HG03565 (cell line): ENCODE data around the gene KDM6B.
"Not testable (repeated sequence)": the region's sequence is repeated elsewhere in the genome, so short reads cannot be mapped to it uniquely, and the experiment has no call there.

ENCODE experiments used
- ATAC-seq: cut with Tn5 transposase; IDR thresholded peaks from one replicate; pipeline ENCODE4 v1.9.1; 2021; ENCODE audit warnings: mild to moderate bottlenecking, moderate library complexity; ENCODE audit not compliant: unreplicated experiment

The KDM6B gene

DNA sequence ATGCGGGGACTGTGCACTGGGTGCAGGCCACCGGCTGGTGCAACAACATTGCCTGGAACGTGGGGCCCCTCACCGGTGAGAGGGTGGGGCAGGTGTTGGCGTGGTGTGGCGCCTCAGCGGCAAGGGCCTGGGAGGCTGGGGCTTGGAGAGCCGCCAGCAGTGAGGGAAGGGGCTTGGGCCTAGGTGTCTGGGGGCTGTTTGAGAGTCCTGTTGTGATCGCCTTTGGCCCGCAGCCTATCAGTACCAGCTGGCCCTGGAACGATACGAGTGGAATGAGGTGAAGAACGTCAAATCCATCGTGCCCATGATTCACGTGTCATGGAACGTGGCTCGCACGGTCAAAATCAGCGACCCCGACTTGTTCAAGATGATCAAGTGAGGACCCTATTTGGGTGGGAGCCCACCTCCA lies 18.2 kb downstream of the KDM6B start:
- no peak for ATAC-seq

DNA sequence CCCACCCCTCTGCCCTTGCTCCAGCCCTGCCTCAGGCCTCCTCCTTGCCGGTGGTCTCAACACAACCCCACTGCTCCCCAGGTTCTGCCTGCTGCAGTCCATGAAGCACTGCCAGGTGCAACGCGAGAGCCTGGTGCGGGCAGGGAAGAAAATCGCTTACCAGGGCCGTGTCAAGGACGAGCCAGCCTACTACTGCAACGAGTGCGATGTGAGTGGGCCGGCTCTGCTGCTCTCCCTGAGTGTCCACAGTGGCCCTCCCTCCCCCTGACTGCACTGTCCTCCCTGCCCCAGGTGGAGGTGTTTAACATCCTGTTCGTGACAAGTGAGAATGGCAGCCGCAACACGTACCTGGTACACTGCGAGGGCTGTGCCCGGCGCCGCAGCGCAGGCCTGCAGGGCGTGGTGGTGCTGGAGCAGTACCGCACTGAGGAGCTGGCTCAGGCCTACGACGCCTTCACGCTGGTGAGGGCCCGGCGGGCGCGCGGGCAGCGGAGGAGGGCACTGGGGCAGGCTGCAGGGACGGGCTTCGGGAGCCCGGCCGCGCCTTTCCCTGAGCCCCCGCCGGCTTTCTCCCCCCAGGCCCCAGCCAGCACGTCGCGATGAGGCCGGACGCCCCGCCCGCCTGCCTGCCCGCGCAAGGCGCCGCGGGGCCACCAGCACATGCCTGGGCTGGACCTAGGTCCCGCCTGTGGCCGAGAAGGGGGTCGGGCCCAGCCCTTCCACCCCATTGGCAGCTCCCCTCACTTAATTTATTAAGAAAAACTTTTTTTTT lies 19.1 kb downstream of the KDM6B start:
- no peak for ATAC-seq

GRCh38 chr17:7853691-7854038 lies 19.6 kb downstream of the KDM6B start:
- no peak for ATAC-seq

DNA sequence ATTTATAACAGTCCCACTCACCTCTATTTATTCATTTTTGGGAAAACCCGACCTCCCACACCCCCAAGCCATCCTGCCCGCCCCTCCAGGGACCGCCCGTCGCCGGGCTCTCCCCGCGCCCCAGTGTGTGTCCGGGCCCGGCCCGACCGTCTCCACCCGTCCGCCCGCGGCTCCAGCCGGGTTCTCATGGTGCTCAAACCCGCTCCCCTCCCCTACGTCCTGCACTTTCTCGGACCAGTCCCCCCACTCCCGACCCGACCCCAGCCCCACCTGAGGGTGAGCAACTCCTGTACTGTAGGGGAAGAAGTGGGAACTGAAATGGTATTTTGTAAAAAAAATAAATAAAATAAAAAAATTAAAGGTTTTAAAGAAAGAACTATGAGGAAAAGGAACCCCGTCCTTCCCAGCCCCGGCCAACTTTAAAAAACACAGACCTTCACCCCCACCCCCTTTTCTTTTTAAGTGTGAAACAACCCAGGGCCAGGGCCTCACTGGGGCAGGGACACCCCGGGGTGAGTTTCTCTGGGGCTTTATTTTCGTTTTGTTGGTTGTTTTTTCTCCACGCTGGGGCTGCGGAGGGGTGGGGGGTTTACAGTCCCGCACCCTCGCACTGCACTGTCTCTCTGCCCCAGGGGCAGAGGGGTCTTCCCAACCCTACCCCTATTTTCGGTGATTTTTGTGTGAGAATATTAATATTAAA lies 20.2 kb downstream of the KDM6B start:
- ATAC-seq = no peak

DNA sequence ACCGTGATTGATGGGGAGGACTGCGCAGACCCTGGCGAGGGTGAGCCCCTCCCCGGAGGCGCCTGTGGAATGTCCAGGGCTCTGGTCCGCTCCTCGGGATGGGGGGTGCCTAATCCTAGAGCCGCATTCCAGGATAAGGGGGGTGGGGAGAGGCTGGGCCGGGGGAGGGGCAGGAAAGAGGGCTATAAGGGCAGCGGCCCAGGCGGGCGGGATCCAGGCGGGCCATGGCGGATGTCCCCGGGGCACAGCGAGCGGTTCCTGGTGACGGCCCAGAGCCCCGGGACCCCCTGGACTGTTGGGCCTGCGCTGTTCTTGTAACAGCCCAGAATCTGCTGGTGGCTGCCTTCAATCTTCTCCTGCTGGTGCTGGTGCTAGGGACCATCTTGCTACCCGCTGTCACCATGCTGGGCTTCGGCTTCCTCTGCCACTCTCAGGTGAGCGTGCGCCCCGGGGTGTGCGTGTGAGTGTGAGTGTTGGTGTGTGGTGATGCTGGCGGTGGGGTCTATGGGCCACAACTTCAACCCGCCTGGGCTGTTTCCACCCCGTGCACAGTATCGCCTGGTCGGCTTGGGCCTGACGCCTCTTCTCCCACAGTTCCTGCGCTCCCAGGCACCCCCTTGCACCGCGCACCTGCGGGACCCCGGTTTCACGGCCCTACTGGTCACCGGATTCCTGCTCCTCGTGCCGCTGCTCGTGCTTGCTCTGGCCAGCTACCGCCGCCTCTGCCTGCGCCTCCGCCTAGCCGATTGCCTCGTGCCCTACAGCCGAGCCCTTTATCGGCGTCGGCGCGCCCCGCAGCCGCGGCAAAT lies 21.0 kb downstream of the KDM6B start, which contains the start of gene TMEM88:
TMEM88 (plus strand) TSS at position 216 of the 809 bp plus-strand sequence; CDS start at position 225, 9 bp downstream.
- no peak for ATAC-seq

GRCh38 chr17:7855660-7856010 lies 21.6 kb downstream of the KDM6B start:
- ATAC-seq = no peak

DNA sequence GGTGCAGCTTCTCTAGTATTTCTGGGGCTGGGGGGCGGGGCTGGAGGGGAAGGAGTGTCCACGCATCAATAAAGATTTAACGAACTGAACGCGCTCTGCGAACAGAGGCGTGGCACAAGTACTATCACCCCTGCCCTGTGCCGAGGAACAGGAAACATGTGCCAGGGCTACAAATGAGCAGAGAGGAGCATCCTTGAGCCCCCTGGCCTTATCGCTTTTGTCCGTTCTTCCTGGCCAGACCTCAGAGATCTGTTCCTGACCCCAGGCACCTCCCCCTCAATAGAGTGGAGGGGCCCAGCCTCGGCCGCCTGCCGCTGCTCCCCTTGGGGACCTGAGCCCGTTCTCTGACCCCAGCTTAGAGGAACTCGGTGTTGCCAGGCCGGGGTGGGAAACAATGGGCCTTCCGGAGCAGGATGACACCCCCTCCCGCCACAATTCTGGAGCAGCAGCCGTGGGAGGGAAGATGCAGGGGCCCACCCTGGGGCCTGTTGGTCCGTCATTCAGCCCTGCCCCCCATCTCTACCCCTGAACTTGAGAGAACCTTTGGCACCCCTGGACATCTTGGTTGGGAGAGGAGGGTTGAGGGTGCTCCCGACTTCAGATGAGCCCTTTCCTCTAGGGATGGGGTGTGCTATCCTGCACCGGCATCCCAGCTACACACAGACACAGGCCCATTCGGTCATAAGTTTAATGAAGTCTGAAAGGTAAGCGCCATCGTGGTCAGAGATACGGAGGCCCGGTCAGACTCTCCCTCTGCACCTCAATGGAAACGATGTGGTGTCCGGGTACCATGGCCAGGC lies 22.2 kb downstream of the KDM6B start:
- ATAC-seq = no peak

DNA sequence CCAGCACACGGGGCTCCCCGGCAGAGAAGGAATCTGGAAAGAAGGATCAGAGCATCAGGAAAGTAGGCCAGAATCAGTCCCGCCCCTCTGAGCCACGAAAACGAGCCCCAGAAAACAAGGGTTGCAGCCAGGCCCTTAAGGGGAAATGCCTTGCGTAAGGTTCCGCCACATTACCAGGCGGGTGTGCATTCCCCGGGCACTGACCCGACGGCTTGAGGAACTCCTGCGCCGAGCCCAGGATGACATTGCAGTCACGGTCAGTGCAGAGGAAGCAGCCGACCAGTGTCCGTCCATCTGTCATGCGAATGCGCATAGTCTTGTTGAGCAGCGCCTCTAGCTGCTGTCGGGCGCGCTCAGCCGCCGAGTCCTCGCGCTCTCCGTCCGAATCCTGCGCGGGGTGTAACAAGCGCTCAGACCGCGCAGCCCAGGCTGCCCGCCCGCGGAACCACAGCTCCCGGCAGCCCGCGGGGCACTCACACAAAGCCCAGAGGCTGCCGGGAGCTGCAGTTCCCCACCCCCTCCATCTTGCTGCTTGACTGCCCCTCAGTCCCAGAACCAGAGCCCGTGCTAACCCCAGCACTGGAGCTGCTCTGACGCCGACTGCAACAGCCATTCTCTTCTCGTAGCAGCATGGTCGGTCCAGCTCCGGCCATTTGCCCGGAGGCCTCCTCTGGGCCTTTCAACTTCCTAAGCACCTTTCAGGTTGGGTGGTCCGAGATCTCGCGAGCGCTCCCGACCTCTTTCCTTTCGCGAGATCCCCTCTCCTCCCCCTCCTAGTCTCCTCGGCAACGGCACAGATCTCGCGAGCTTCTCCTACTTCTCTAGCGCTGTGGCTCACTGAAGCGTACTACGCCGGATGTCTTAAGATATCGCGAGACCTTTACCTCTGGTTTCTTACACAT lies 23.0 kb downstream of the KDM6B start, which contains the start of gene NAA38:
NAA38 (minus strand) TSS at position 749 of the 902 bp plus-strand sequence; CDS start at position 653, 96 bp downstream.
- ATAC-seq = peak; percentile 60

DNA sequence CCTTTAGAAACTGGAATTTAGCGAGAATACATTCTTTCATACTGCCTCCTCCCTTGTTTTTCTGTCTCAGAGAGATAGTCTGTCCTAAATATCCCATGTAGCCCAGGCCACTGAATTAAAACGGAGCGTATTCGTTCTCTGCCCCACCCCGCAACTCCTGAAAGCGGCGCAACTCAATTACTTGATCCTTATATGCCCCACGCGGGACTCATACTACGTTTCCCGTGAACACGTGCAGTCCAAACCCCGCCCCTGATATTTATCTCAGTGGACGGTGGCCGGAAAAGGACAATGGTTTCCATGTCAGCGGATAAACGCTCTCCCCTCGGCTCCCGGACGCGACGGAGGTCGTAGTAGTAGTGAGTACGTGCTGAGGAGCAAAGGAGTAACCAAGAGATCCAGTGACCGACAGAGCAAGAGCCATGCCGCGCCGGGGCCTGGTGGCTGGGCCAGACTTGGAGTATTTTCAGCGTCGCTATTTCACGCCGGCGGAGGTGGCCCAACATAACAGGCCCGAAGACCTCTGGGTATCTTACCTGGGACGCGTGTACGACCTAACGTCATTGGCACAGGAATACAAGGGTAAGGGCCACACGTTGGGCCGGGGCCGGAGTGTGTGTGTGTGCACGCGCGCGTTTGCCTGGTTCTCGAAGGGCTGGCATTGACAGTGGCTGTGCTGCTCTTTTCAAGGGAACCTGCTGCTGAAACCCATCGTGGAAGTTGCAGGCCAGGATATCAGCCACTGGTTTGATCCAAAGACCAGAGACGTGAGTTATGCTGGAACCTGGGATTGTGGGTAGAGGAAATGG lies 23.9 kb downstream of the KDM6B start, which contains the start of gene CYB5D1:
CYB5D1 (plus strand) TSS at position 291 of the 809 bp plus-strand sequence; CDS start at position 423, 132 bp downstream.
- ATAC-seq = peak; percentile 23

DNA sequence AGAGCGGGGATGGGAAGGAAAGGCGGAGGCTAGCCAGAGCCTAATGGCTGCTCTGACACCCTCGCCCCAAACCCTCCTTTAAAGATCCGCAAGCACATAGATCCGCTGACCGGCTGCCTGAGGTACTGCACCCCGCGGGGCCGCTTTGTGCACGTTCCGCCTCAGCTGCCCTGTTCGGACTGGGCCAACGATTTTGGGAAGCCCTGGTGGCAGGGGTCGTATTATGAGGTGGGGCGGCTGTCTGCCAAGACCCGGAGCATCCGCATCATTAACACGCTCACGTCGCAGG lies 24.4 kb downstream of the KDM6B start:
- no peak for ATAC-seq

- no peak for ATAC-seq
Measured at GRCh38 chr17:7859028-7859427, 25.0 kb downstream of the KDM6B start.

DNA sequence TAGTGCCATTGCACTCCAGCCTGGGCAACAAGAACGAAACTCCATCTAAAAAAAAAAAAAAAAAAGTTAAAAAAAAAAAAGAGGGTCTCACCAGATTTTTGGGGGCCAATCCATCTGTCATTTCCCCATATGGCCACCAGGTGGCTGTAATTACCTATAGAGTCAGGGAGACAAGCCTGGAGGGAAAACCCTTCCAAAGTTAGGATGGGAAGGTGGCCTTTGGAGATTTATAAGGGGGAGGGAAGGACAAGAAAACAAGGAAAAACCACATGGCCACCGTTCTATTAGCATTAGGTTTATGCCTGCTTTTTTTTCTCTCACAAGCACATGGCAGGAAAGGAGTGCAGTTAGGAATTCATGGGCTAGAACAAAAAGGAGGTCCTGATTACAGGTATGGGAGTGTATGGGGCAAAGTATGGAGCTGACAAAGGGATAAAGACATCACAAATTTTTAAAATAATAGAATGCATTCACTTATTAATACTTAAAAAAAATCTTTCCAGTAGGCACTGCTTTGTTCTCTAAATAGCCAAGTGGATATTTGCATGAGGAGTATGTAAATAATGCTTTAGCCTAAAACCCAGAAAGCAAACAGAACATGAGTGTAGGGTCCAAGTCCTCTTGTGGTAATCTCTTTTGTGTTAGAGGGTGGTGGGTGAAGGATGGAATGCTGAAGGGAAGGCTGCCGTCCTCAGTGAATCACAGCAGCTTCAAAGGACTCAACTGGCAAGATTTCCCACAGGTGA lies 28.8 kb downstream of the KDM6B start:
- no peak for ATAC-seq

GRCh38 chr17:7864384-7864783 lies 30.4 kb downstream of the KDM6B start:
- ATAC-seq = not testable (repeated sequence)

- no peak for ATAC-seq
Measured at GRCh38 chr17:7864995-7865650, 31.1 kb downstream of the KDM6B start.

GRCh38 chr17:7867881-7868329 lies 33.9 kb downstream of the KDM6B start:
- ATAC-seq = no peak

- ATAC-seq = no peak
Measured at GRCh38 chr17:7873051-7873450, 39.0 kb downstream of the KDM6B start.

DNA sequence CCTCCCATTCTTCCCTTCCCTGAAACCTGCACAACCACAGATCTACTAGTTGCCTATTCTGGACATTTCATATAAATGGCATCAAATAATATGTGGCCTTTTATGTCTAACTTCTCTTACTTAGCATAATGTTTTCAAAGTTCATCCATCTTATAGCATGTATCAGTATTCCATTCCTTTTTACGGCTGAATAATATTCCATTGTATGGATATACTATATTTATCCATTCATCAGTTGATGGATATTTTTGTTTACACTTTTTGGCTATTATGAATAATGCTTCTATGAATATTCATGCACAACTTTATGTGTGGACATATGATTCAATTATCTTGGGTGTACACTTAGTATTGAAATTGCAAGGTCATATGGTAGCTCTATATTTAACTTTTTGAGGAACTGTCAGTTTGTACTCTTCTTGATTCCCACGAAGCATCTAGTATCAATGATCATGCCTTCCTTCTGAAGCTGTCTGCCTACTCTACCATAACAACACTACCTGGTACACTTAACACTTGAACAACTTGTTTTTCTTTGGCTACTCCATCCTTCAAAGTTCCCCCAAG lies 41.9 kb downstream of the KDM6B start:
- ATAC-seq = no peak
